ENCODE results near the gene SLC15A5.

The SLC15A5 gene

DNA sequence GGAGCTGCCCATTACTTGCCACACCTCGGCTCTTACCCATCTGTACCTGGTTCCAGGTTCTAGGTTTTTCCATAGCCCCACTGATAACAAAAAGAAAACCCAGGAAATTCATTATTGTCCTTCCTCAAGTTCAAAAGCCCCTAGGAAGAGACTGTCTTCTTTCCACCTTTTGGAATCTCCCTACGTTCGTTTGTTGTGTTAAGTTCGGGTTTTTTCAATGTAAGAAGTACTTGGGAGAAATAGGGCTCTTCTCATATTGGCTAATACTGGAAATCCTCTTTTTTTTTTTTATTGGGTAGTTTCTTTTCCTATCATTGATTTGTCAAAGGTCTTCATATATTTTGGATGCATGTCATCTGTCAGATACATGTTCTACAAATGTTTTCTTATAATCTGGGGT lies 17.3 kb downstream of the SLC15A5 start:
- DNase-seq, result no peak

DNA sequence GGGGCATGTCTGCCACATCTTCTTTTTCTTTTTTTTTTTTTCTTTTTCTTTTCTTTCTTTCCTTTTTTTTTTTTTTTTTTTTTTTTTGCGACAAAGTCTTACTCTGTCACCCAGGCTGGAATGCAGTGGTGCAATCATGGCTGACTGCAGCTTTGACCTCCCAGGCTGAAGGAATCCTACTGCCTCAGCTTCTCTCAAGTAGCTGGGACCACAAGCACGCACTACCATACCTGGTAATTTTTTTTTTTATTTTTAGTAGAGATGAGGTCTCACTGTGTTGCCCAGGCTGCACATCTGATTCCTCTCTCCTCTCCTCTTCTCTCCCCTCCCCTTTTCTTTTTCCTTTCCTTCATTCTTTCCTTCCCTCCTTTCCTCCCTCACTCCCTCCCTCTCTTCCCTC lies 18.5 kb downstream of the SLC15A5 start:
- no peak for DNase-seq

- no peak for DNase-seq
Measured at GRCh38 chr12:16246264-16246663, 31.2 kb downstream of the SLC15A5 start.

- no peak for DNase-seq
Measured at GRCh38 chr12:16245209-16245608, 32.3 kb downstream of the SLC15A5 start.

DNA sequence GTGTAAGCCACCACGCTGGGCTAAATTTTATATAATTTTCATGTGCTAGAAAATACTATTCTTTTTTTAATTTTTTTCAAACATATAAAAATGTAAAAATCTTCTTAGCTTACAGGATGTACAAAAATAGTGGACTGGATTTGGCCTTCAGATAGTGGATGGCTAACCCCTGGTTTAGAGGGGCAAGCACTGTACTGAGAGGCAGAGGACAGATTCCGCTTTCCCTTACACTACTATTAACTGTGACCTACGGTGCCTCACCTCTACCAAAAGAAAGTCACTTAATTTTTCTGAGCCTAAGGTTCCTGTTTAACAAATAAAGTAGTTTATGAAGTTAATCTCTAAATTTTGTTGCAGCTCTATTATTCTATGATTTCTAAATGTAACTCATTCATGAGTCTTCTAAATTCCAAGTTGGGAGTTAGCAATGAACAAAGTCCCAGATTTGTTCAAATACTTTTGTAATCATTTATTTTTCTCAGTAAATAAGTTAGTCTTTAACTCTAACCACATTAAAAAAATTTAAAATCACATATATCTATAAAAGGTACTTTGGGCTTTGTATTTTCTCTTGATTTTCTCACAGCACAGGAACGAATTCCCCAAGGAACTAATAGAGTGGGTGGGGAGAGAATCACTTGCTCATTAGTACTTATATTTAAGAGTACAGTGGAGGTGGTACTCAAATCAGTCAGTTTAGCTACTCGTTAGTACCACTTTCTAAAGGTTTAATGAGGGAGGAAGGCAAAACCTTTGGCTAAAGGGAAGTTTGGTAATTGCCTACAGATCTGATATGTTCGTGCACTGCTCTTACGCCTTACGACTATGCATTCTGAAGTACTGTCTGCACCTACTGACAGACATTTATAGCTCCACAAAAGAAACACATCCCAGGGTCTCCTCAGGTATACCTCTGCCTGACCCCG lies 33.7 kb downstream of the SLC15A5 start:
- DNase-seq, result no peak

- DNase-seq, result no peak
Measured at GRCh38 chr12:16241346-16241745, 36.1 kb downstream of the SLC15A5 start.

DNA sequence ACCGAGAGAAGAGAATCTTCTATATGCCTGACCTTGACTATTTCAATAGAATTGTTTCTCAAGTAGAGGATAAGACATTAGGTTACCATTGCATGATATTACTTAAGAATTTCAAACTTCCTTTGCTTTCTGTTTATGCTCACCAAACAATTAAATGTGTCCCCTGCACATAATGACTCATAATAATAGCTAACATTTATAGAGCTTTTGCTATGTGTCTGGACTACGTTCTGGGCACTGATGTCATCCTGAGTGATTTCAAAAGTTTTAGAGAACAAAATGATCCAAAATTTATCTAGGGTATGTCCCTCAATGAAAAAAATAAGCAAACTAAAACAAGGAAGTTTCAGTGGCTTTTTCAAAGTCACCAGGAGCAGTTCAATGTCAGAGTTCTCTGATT lies 38.8 kb downstream of the SLC15A5 start:
- DNase-seq, result no peak

GRCh38 chr12:16229676-16230075 lies 47.8 kb downstream of the SLC15A5 start:
- DNase-seq, result no peak

GRCh38 chr12:16228067-16228466 lies 49.4 kb downstream of the SLC15A5 start:
- DNase-seq, result no peak

GRCh38 chr12:16225692-16226091 lies 51.8 kb downstream of the SLC15A5 start:
- no peak for DNase-seq

DNA sequence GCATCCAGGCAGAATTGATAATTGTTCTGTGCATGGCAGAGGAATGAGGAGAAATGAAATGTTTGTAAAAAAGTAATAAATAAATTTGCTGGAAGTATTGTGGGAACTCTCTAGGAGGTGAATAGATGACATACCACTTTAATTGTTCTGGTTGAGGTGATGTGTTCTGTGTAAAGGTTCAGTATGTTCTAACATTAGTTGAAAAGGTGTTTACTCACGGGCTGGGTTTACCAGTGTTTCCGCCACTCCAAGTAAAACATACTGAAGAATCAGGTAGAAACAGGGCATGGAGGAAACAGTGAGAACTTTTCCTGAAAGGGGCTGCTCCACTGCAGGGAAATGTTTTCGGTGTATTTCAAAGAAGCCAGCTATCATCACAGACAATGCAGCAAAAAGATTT lies 53.3 kb downstream of the SLC15A5 start:
- DNase-seq, result no peak

DNA sequence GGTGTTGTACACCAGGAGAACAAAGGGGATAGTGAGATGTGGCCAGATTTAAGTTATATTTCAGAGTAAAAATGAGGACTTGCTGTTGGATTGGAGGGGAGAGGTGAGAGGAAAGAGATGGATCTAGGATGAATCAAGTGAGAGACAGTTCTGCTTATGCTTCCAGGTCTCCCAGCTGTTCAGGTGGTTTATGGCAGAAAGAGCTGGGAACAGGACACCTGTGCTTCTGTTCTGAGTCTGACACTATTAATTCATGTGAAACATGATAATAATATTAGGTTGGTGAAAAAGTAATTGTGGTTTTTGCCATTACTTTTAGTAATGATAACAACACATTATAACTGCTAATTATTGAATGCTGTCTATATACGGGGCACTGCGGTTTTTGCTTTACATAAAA lies 55.7 kb downstream of the SLC15A5 start:
- no peak for DNase-seq

GRCh38 chr12:16220120-16220519 lies 57.4 kb downstream of the SLC15A5 start:
- no peak for DNase-seq

- DNase-seq, result no peak
Measured at GRCh38 chr12:16218934-16219751, 58.3 kb downstream of the SLC15A5 start.

GRCh38 chr12:16218234-16218633 lies 59.3 kb downstream of the SLC15A5 start:
- DNase-seq, result no peak

DNA sequence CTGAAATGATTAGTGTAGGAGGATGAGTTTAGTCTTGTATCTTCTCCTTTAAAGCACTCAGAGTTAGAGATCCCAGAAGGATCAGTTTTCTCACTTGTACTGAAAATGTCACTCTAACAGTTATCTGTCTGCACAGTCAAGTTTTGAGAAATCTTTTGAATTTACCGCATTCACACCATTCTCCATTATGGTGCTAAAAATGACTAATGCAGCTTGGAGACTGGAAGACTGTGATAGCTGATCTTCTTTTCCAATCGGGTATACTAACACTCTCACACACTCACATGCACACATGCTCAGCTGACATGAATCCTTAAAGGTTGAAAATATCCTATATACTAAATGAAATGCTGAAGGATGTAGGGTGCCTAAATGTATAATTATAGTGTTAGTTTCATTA lies 65.8 kb downstream of the SLC15A5 start:
- DNase-seq, result no peak

- no peak for DNase-seq
Measured at GRCh38 chr12:16198884-16199283, 78.6 kb downstream of the SLC15A5 start.

- no peak for DNase-seq
Measured at GRCh38 chr12:16197600-16197999, 79.9 kb downstream of the SLC15A5 start.

GRCh38 chr12:16189849-16190248 lies 87.6 kb downstream of the SLC15A5 start:
- DNase-seq, result no peak

GRCh38 chr12:16187660-16188059 lies 89.8 kb downstream of the SLC15A5 start:
- no peak for DNase-seq

DNA sequence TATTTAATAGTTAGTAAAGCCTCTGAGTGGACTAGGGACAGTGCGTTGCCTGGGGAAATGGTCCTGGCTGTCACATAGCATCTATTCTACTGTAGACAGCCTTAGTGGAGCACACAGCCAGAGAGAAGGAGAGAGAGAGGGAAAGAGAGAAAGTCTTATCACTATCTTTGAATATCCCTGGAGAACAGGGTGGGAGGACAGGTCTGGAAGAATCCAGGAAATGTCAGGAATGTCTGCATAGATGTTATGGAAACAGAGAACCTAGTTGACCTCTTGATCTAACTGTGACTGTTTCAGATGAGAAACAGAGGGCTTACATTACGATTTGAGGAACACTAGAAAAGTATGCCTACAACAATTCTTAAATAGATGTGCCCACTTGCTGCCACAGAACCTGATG lies 92.8 kb downstream of the SLC15A5 start:
- no peak for DNase-seq

GRCh38 chr12:16183541-16183940 lies 93.9 kb downstream of the SLC15A5 start:
- no peak for DNase-seq

- DNase-seq, result no peak
Measured at GRCh38 chr12:16175840-16176239, 101.6 kb downstream of the SLC15A5 start.

GRCh38 chr12:16174282-16174681 lies 103.2 kb downstream of the SLC15A5 start:
- no peak for DNase-seq
